GM12878 (cell line): ENCODE measurements around the gene CALHM4. TPM values are rescaled to one million over a fixed set of nuclear protein-coding genes. Genes with fewer than 3 reads are reported as not detected.

Experiments used
- ATAC-seq: fragments of 200-7000 bp; cut with Tn5 transposase; 3 replicates; pipeline ENCODE4 v1.9.1; 2020; ENCODE audit warnings: mild to moderate bottlenecking, moderate library complexity
- BruUV-seq: library from RNA; stranded (reverse); fragments of 400-500 nt; replicated peaks from 2 replicates; lab custom pipeline; 2021; lab: Mats Ljungman, UMichigan
- CTCF ChIA-PET: fragments of 300-600 bp; sonication (Branson Sonifier 250); formaldehyde crosslinking; extraction: SDS; loops from one replicate; lab custom pipeline; 2021; ENCODE audit warnings: inconsistent platforms; lab: Yijun Ruan, JAX
- POLR2A ChIA-PET: fragments of 350-600 bp; formaldehyde crosslinking; extraction: SDS; loops from one replicate; lab custom pipeline; 2021; ENCODE audit warnings: inconsistent platforms; lab: Charles Lee
- RAD21 ChIA-PET: fragments of 300-600 bp; sonication (Branson Sonifier 250); formaldehyde crosslinking; loops from one replicate; lab custom pipeline; 2023; ENCODE audit warnings: antibody characterized with exemption; ENCODE audit not compliant: unreplicated experiment; lab: Charles Lee
- SMC1A ChIA-PET: fragments of 300-600 bp; sonication (Branson Sonifier 250); formaldehyde crosslinking; loops from one replicate; lab custom pipeline; 2023; ENCODE audit not compliant: unreplicated experiment, uncharacterized antibody; lab: Charles Lee
- DNase-seq: peaks from one replicate; pipeline ENCODE4 v3.0.0-alpha.2; 2011; ENCODE audit warnings: low read depth, low spot score
- FAIRE-seq: peaks from 3 replicates; lab custom pipeline; 2011; peaks lifted over from hg19 to GRCh38; lab: Jason Lieb, UNC
- H2AFZ ChIP-seq: 2 replicates; pipeline ENCODE4 v1.6.0; 2011; ENCODE audit warnings: low read depth, low read length, control low read depth; ENCODE audit not compliant: control insufficient read depth
- H3K27ac ChIP-seq: 2 replicates; pipeline ENCODE4 v1.5.1; 2011; ENCODE audit warnings: control low read depth; ENCODE audit not compliant: control insufficient read depth, insufficient read depth
- H3K27me3 ChIP-seq, 2 experiments: replicated peaks in 1 of 2; 2 replicates each; pipeline versions ENCODE4 v1.6.0 to v1.6.1; 2011; ENCODE audit warnings: low read length in 1 of 2; ENCODE audit not compliant: control insufficient read depth in 2 of 2, insufficient read depth in 2 of 2
- H3K36me3 ChIP-seq, 2 experiments: 2 replicates each; pipeline ENCODE4 v1.5.1; 2011; ENCODE audit warnings: low read length in 1 of 2; ENCODE audit not compliant: control insufficient read depth in 2 of 2, insufficient read depth in 2 of 2
- H3K4me1 ChIP-seq: 2 replicates; pipeline ENCODE4 v1.6.1; 2011; ENCODE audit warnings: mild to moderate bottlenecking, low read length, moderate library complexity, mixed read lengths; ENCODE audit not compliant: control insufficient read depth, insufficient read depth
- H3K4me2 ChIP-seq: 2 replicates; pipeline ENCODE4 v1.6.0; 2011; ENCODE audit warnings: control low read depth; ENCODE audit not compliant: control insufficient read depth, insufficient read depth
- H3K4me3 ChIP-seq: fragments of 200-600 bp; sonication (generic); 2 replicates; pipeline ENCODE4 v1.5.1; 2016
- H3K79me2 ChIP-seq: 2 replicates; pipeline ENCODE4 v1.6.0; 2011; ENCODE audit warnings: low read length; ENCODE audit not compliant: control insufficient read depth, insufficient read depth
- H3K9ac ChIP-seq: 2 replicates; pipeline ENCODE4 v1.8.0; 2011; ENCODE audit warnings: low read length, control low read depth, mixed read lengths; ENCODE audit not compliant: control insufficient read depth, insufficient read depth
- H3K9me3 ChIP-seq: replicated peaks from 3 replicates; pipeline ENCODE4 v1.5.1; 2011; ENCODE audit warnings: mild to moderate bottlenecking, low read length; ENCODE audit not compliant: control insufficient read depth, insufficient read depth
- H4K20me1 ChIP-seq: 2 replicates; pipeline ENCODE4 v1.6.0; 2011; ENCODE audit not compliant: control insufficient read depth, insufficient read depth
- KDM1A ChIP-seq: fragments of 200-600 bp; sonication (generic); IDR thresholded peaks from 2 replicates; pipeline ENCODE4 v1.6.1; 2016; ENCODE audit warnings: borderline replicate concordance
- SPI1 ChIP-seq: IDR thresholded peaks from 2 replicates; pipeline ENCODE4 v1.6.1; 2011; ENCODE audit warnings: low read depth, mild to moderate bottlenecking, low read length, moderate library complexity, borderline replicate concordance; ENCODE audit not compliant: insufficient read depth
- WGBS: methylation state at CpG from one replicate; pipeline ENCODE4 v1.1.6; 2016; ENCODE audit warnings: low lambda C conversion rate; ENCODE audit not compliant: insufficient replicate concordance, insufficient coverage; ENCODE audit errors: missing lambda C conversion rate; 5-methylcytosine and 5-hydroxymethylcytosine counted together
- in situ Hi-C: fragments of 300-500 bp; cut with MboI; formaldehyde crosslinking; loops from 9 replicates; pipeline ENCODE4 v1.14.3; 2018; ENCODE audit warnings: mixed read lengths
- intact Hi-C: fragments of 100-400 bp; cut with micrococcal nuclease; formaldehyde crosslinking; loops from one replicate; pipeline ENCODE4 v1.14.2; 2022; ENCODE audit not compliant: unreplicated experiment
- polyA plus RNA-seq, 11 experiments: library from polyadenylated mRNA; depleted of rRNA in 4 of 11; unstranded in 6 of 11; stranded (reverse) in 5 of 11; fragments of >200 nt; fragmentation: Nextera tagmentation in 4 of 11; fragmentation: Illumina TruSeq in 1 of 11; extraction: Ambion mirVana in 4 of 11; extraction: Trizol in 1 of 11; gene quantifications; 1 replicate in 1 of 11; 2 replicates in 10 of 11; pipeline versions ENCODE4 v1.2.1 to v1.2.3, GENCODE V29; 2011 to 2016; ENCODE audit warnings: inconsistent platforms in 2 of 11, missing spikeins in 2 of 11, low read depth in 1 of 11
- total RNA-seq, 4 experiments: library from RNA; depleted of rRNA in 3 of 4; stranded (reverse); fragments of >200 nt in 3 of 4; fragmentation: Illumina TruSeq in 1 of 4; extraction: Trizol in 1 of 4; gene quantifications; 2 replicates each; pipeline versions ENCODE4 v1.2.1 to v1.2.3, GENCODE V29; 2013 to 2021

CALHM4 gene
- total and polyA plus RNA-seq, 10 of the 15 experiments (the other 5 are each of a cell fraction or from before 2014, with no cell fraction given) = not detected

DNA sequence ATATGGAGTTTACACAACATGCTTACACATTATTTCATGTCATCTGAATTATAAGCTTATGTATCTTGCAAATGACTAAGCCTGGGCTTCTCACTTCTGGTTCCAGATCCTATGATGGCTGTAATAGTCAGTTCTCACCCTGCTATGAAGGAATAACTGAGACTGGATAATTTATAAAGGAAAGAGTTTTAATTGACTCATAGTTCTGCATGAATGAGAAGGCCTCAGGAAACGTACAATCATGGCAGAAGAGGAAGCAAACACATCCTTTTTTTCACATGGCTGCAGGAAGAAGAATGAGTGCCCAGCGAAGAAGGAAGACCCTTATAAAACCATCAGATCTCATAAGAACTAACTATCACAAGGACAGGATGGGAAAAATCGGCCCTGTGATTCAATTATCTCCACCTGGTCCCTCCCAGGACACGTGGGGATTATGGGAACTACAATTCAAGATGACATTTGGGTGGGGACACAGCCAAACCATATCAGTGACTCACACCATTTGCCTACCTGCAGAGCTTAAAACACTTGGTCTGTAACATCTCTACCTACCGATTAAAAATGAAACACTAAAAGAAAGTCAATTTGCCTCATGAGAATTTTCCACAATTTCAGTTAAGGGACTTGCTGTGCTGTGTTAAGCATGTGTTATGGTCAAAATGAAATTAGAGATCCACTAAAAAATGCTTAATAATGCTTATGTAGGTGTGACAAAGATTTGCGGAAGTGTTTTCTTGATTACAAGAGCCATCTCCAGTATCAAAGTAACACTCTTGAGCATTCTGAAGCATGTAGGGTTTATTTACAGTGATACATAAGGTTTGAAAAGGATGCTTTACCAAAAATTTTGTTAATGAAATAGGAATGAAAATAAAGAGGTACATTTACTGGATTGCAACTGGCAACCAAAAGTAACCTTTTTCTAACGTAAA is 15.5 kb downstream of the CALHM4 start:
- CTCF ChIA-PET = interaction anchor here (0.6 to 2.4 kb wide), 7 partner anchors 8 to 351 kb away, joined by 3 to 17 read pairs (median 4); no protein-coding TSS in a partner anchor
- POLR2A ChIA-PET = interaction anchor here (1.5 kb wide), 1 partner anchor 292 kb away, joined by 4 read pairs; no protein-coding TSS in a partner anchor
- SMC1A ChIA-PET = interaction anchor here (0.7 to 1.3 kb wide), 4 partner anchors 35 to 298 kb away, joined by 3 read pairs; no protein-coding TSS in a partner anchor

More for the DNA sequence above, 15.5 kb downstream of the CALHM4 start:
- H3K9me3 ChIP-seq = no peaks in the 10 kb centered on the region
- peaks cover 5% of the 10 kb centered on the region; the same call in 1 of the 2 replicates for H3K4me1 ChIP-seq
- no peaks in the 10 kb centered on the region for H4K20me1 ChIP-seq
- intact Hi-C loops = no loop called here
- no TSS peak for BruUV-seq
- H3K4me3 ChIP-seq = no peak overlapping the region
- no peak for FAIRE-seq
- in situ Hi-C loops = no loop called here
- no peak overlapping the region; the same call in 1 of the 2 replicates for H3K9ac ChIP-seq
- TF ChIP-seq SPI1 = peak; percentile 19; the same call in 1 of the 2 replicates
- TF ChIP-seq KDM1A = no peak
- H3K79me2 ChIP-seq = peaks cover 38% of the 10 kb centered on the region
- no peak for DNase-seq
- 13% methylated on average over 7 of the region's 7 CpGs for WGBS
- peak overlapping the region; percentile 63 for H3K4me2 ChIP-seq
- H3K27me3 ChIP-seq = no peaks in the 10 kb centered on the region
- RAD21 ChIA-PET = no interaction called here
- H2AFZ ChIP-seq = peak overlapping the region; percentile 55
- no peaks in the 10 kb centered on the region for H3K36me3 ChIP-seq
- no peak overlapping the region for H3K27ac ChIP-seq
- no peak for ATAC-seq
